Smooth muscle cell (in vitro differentiated cells): ENCODE data around the gene SMYD4. TPM values are rescaled to one million over a fixed set of nuclear protein-coding genes. Genes with fewer than 3 reads are reported as not detected.
"Not testable (repeated sequence)": the region's sequence is repeated elsewhere in the genome, so short reads cannot be mapped to it uniquely, and the experiment has no call there.

Source experiments
- DNase-seq: peaks from one replicate; lab custom pipeline; 2025; ENCODE audit not compliant: unreplicated experiment; lab: John Stamatoyannopoulos, UW
- H2AFZ ChIP-seq: fragments of 200-600 bp; sonication (generic); 2 replicates; pipeline ENCODE4 v1.6.0; 2016; ENCODE audit warnings: antibody characterized with exemption, low read depth, mild to moderate bottlenecking
- H3F3A ChIP-seq: fragments of 200-600 bp; sonication (generic); 2 replicates; pipeline ENCODE4 v1.6.0; 2017; ENCODE audit warnings: antibody characterized with exemption, low read depth
- H3K27ac ChIP-seq: fragments of 200-600 bp; sonication (generic); 2 replicates; pipeline ENCODE4 v1.5.1; 2016; ENCODE audit warnings: low read depth, mild to moderate bottlenecking
- H3K27me3 ChIP-seq: fragments of 200-600 bp; sonication (generic); 2 replicates; pipeline ENCODE4 v1.6.1; 2016; ENCODE audit warnings: low read depth, mild to moderate bottlenecking
- H3K36me3 ChIP-seq: fragments of 200-600 bp; sonication (generic); 2 replicates; pipeline ENCODE4 v1.5.1; 2016; ENCODE audit warnings: low read depth
- H3K4me1 ChIP-seq: fragments of 200-600 bp; sonication (generic); 2 replicates; pipeline ENCODE4 v1.5.1; 2016; ENCODE audit warnings: low read depth
- H3K4me2 ChIP-seq: fragments of 200-600 bp; sonication (generic); 2 replicates; pipeline ENCODE4 v1.6.0; 2016; ENCODE audit warnings: mild to moderate bottlenecking
- H3K4me3 ChIP-seq: fragments of 200-600 bp; sonication (generic); 2 replicates; pipeline ENCODE4 v1.5.1; 2016; ENCODE audit warnings: mild to moderate bottlenecking
- H3K79me2 ChIP-seq: fragments of 200-600 bp; sonication (generic); 2 replicates; pipeline ENCODE4 v1.6.0; 2016; ENCODE audit warnings: low read depth, mild to moderate bottlenecking
- H3K9ac ChIP-seq: fragments of 200-600 bp; sonication (generic); 2 replicates; pipeline ENCODE4 v1.6.0; 2016; ENCODE audit warnings: low read depth
- H3K9me3 ChIP-seq: fragments of 200-600 bp; sonication (generic); replicated peaks from 2 replicates; pipeline ENCODE4 v1.5.1; 2016; ENCODE audit warnings: low read depth
- H4K20me1 ChIP-seq: fragments of 200-600 bp; sonication (generic); 2 replicates; pipeline ENCODE4 v1.6.0; 2016; ENCODE audit warnings: low read depth
- CTCF ChIP-seq: fragments of 200-600 bp; sonication (generic); IDR thresholded peaks from 2 replicates; pipeline ENCODE4 v1.5.1; 2017; ENCODE audit warnings: borderline replicate concordance, mild to moderate bottlenecking, antibody characterized with exemption; ENCODE audit not compliant: insufficient read depth, poor library complexity, severe bottlenecking
- WGBS: methylation state at CpG from one replicate; pipeline ENCODE4 v1.1.7; 2016; ENCODE audit warnings: low lambda C conversion rate; 5-methylcytosine and 5-hydroxymethylcytosine counted together
- polyA plus RNA-seq: library from polyadenylated mRNA; unstranded; fragments of >200 nt; fragmentation: Nextera tagmentation; extraction: Ambion mirVana; gene quantifications from 2 replicates; pipeline ENCODE4 v1.2.1, GENCODE V29; 2016
- total RNA-seq: library from RNA; depleted of rRNA; stranded (reverse); fragments of >200 nt; gene quantifications from 2 replicates; pipeline ENCODE4 v1.2.3, GENCODE V29; 2014

Gene SMYD4
- total and polyA plus RNA-seq, 2 experiments from 2014 or later: 9.5 to 11.1 TPM

- Histone ChIP-seq H4K20me1 (no peaks in the 10 kb centered on the region), H3F3A (no peaks in the 10 kb centered on the region), H3K9ac (no peak overlapping the region), H3K27me3 (no peaks in the 10 kb centered on the region), H3K4me2 (no peak overlapping the region), H3K79me2 (no peaks in the 10 kb centered on the region), H3K4me1 (no peaks in the 10 kb centered on the region), H2AFZ (no peak overlapping the region), H3K4me3 (no peak overlapping the region), H3K36me3 (no peaks in the 10 kb centered on the region), H3K27ac (no peak overlapping the region), H3K9me3 (no peaks in the 10 kb centered on the region)
- WGBS: 93% methylated on average over 16 of the region's 29 CpGs
- no peak for TF ChIP-seq CTCF
- DNase-seq: no peak
These were observed 84.9 kb downstream of the SMYD4 start for GRCh38 chr17:1744551-1745512.

- no peak overlapping the region for H3K27ac ChIP-seq
- H3K9ac ChIP-seq: no peak overlapping the region
- DNase-seq: no peak
- no peak overlapping the region for H2AFZ ChIP-seq
- 96% methylated on average over 2 of the region's 2 CpGs for WGBS
- no peaks in the 10 kb centered on the region for H4K20me1 ChIP-seq
- no peaks in the 10 kb centered on the region for H3K36me3 ChIP-seq
- H3F3A ChIP-seq: no peaks in the 10 kb centered on the region
- no peaks in the 10 kb centered on the region for H3K79me2 ChIP-seq
- H3K27me3 ChIP-seq: no peaks in the 10 kb centered on the region
- H3K4me2 ChIP-seq: no peak overlapping the region
- H3K4me1 ChIP-seq: no peaks in the 10 kb centered on the region
- no peaks in the 10 kb centered on the region for H3K9me3 ChIP-seq
- no peak for TF ChIP-seq CTCF
- no peak overlapping the region for H3K4me3 ChIP-seq
These were observed 86.6 kb downstream of the SMYD4 start for GRCh38 chr17:1743088-1743439.

- Histone ChIP-seq H2AFZ (no peak within 1 kb of the TSS), H3F3A (no peaks in the 10 kb centered on the region), H3K27me3 (no peaks in the 10 kb centered on the region), H3K27ac (no peak within 1 kb of the TSS), H4K20me1 (no peaks in the 10 kb centered on the region), H3K9me3 (no peaks in the 10 kb centered on the region), H3K79me2 (no peaks in the 10 kb centered on the region), H3K9ac (no peak within 1 kb of the TSS), H3K4me2 (no peak within 1 kb of the TSS), H3K36me3 (no peaks in the 10 kb centered on the region), H3K4me1 (no peaks in the 10 kb centered on the region), H3K4me3 (no peak within 1 kb of the TSS)
- WGBS: 66% methylated on average over 10 of the region's 10 CpGs
- TF ChIP-seq CTCF: no peak
- no peak for DNase-seq
These were observed 87.2 kb downstream of the SMYD4 start, which contains the start of gene SERPINF2 for GRCh38 chr17:1742371-1743087. Gene SERPINF2, plus strand, starts transcription at chr17:1742871. Its CDS starts 2,125 bp downstream, at chr17:1744996.

GRCh38 chr17:1741899-1742298 lies 87.8 kb downstream of the SMYD4 start:
- WGBS: 85% methylated on average over 5 of the region's 7 CpGs
- not testable (repeated sequence) for H3K79me2 ChIP-seq, H3K4me2 ChIP-seq, H2AFZ ChIP-seq, H3K27ac ChIP-seq, H3K27me3 ChIP-seq, DNase-seq, H3F3A ChIP-seq, H4K20me1 ChIP-seq, H3K4me3 ChIP-seq, H3K4me1 ChIP-seq, H3K9me3 ChIP-seq, H3K9ac ChIP-seq, H3K36me3 ChIP-seq
